ENCODE results near the gene LRRC31. TPM values are rescaled to one million over a fixed set of nuclear protein-coding genes. Genes with fewer than 3 reads are reported as not detected.

Gene LRRC31
- total RNA-seq, 1 donor from 2014 or later, result not detected

- no peaks in the 10 kb centered on the region for H3K27me3 Mint-ChIP-seq (ENCODE audit: unreplicated experiment)
- no peaks in the 10 kb centered on the region for H3K4me1 Mint-ChIP-seq (ENCODE audit: low read depth, unreplicated experiment)
- no peak overlapping the region for H3K27ac Mint-ChIP-seq (ENCODE audit: unreplicated experiment)
- no peak for DNase-seq
- TF ChIP-seq CTCF (IDR thresholded peaks at IDR 0.05; ENCODE audit: partially characterized antibody, unreplicated experiment), result no peak
- no peak overlapping the region for H3K4me3 Mint-ChIP-seq (ENCODE audit: unreplicated experiment)
- no peaks in the 10 kb centered on the region for H3K36me3 Mint-ChIP-seq (ENCODE audit: unreplicated experiment)
- H3K9me3 Mint-ChIP-seq (ENCODE audit: unreplicated experiment), result peaks cover 3% of the 10 kb centered on the region
These were observed 24.4 kb upstream of the LRRC31 start for GRCh38 chr3:169894110-169894509.

DNA sequence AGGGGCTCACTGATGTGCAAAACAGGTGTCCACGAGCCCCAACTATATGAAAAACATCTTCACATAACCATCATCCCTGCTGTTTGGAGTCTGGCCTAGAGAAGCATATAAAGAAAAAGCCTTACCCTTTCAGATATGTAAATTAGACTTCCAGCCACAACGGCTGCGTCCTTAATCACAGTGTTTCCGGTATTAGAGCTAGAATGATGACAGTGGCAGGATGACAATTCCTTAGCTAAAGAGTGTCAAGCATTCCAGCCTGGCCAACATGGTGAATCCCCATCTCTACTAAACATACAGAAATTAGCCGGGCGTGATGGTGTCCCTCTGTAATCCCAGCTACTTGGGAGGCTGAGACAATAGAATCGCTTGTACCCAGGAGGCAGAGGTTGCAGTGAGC, 22.2 kb upstream of the LRRC31 start:
- no peak overlapping the region for H3K4me3 Mint-ChIP-seq (ENCODE audit: unreplicated experiment)

DNA sequence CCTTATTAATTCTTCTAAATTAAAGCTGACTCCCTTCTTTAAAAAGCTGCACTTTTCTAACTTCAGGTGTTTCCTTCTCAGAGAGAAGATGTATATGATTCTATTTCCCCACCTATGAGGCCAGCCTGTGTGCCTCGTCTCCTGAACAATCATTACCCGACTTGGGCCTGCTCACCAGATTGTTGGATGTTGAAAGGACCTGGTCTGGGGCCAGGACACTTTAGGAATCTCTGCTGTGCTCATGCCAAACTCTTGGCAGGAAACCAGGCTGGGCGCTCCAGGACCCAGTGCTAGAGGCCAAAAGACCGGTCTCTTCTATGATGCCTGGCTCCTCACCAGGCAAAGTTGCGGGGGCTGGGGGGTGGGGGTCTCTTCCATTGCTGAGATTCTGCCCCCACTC, 16.9 kb upstream of the LRRC31 start:
- Mint-ChIP-seq H3K4me3 (ENCODE audit: unreplicated experiment) (no peak overlapping the region), H3K36me3 (ENCODE audit: unreplicated experiment) (no peaks in the 10 kb centered on the region), H3K9me3 (ENCODE audit: unreplicated experiment) (no peaks in the 10 kb centered on the region), H3K27ac (ENCODE audit: unreplicated experiment) (no peak overlapping the region), H3K4me1 (ENCODE audit: low read depth, unreplicated experiment) (no peaks in the 10 kb centered on the region), H3K27me3 (ENCODE audit: unreplicated experiment) (no peaks in the 10 kb centered on the region)
- DNase-seq, result no peak
- TF ChIP-seq CTCF (IDR thresholded peaks at IDR 0.05; ENCODE audit: partially characterized antibody, unreplicated experiment), result no peak

More for the DNA sequence above, 22.2 kb upstream of the LRRC31 start:
- Mint-ChIP-seq H3K27ac (ENCODE audit: unreplicated experiment) (no peak overlapping the region), H3K4me1 (ENCODE audit: low read depth, unreplicated experiment) (no peaks in the 10 kb centered on the region), H3K9me3 (ENCODE audit: unreplicated experiment) (no peaks in the 10 kb centered on the region), H3K27me3 (ENCODE audit: unreplicated experiment) (no peaks in the 10 kb centered on the region), H3K36me3 (ENCODE audit: unreplicated experiment) (no peaks in the 10 kb centered on the region)
- TF ChIP-seq CTCF (IDR thresholded peaks at IDR 0.05; ENCODE audit: partially characterized antibody, unreplicated experiment), result no peak
- no peak for DNase-seq

DNA sequence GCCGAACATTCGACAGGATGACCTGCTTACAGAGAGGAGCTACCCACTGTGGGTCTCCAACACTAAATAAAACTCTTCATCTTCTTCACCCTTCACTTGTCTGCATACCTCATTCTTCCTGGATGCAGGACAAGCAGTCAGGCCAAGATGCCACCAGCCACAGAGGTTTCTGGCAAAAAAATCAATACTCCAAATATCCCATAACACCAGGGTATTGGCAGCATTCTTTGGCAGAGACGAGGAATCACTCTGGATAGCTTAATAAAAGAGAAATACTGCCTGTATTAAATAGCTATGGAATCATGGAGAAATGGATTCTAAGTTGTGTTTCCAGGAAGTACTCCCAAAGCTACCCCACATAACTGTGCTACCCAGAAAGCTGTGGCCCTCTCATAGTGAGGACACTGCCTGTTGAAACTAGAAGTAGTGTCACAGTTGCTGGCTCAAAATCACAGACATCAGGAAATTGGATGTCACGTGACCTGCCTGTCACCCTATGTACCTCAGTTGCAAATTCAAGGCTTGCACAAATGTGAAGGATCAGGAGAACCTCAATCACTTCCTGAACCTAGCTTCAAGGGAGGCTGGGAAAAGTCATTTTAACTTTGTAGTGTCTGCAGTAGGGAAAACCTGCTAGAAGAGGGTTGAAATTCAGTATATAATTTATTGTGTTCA, 11.0 kb upstream of the LRRC31 start:
- H3K4me1 Mint-ChIP-seq (ENCODE audit: low read depth, unreplicated experiment), result no peaks in the 10 kb centered on the region
- no peak for DNase-seq
- H3K9me3 Mint-ChIP-seq (ENCODE audit: unreplicated experiment), result peaks cover under 1% of the 10 kb centered on the region
- no peaks in the 10 kb centered on the region for H3K27me3 Mint-ChIP-seq (ENCODE audit: unreplicated experiment)
- no peak overlapping the region for H3K4me3 Mint-ChIP-seq (ENCODE audit: unreplicated experiment)
- H3K36me3 Mint-ChIP-seq (ENCODE audit: unreplicated experiment), result no peaks in the 10 kb centered on the region
- no peak overlapping the region for H3K27ac Mint-ChIP-seq (ENCODE audit: unreplicated experiment)
- TF ChIP-seq CTCF (IDR thresholded peaks at IDR 0.05; ENCODE audit: partially characterized antibody, unreplicated experiment), result no peak

DNA sequence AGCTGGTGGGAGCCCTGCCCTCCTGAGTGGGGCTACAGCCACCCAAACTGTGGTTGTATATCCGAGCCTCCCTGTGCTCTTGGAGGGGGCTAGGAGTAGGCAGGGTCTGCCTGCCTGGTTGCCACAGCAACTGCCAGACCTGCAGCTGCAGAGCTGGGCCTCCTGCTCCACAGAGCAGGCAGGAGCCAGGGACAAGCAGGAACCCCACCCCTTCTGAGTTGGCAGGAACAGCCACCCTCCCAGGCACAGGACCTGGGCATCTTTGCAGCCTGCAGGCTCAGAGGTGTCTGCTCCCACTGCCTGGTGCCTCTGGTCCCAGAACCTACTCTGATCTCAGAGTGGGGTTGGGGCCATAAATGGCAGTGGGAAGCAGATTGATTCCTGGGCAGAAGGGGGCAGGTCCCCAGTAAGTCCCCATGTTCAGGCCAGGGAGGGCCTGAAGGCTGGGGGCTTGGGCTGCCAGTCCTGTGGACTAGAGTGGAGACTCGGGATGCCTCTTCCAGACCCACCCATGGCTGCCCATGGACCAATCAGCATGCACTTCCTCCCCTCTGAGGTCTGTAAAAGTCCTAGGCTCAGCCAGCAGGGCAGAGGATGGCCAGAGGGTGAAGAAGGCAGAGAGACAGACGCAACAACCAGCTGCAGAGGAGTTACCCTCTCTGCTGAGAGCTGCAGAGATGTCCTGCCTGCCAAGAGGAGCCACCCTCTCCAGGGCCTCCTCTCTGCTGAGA, 10.3 kb upstream of the LRRC31 start:
- no peaks in the 10 kb centered on the region for H3K4me1 Mint-ChIP-seq (ENCODE audit: low read depth, unreplicated experiment)
- no peaks in the 10 kb centered on the region for H3K36me3 Mint-ChIP-seq (ENCODE audit: unreplicated experiment)
- peaks cover 2% of the 10 kb centered on the region for H3K9me3 Mint-ChIP-seq (ENCODE audit: unreplicated experiment)
- no peak for DNase-seq
- no peak overlapping the region for H3K27ac Mint-ChIP-seq (ENCODE audit: unreplicated experiment)
- H3K27me3 Mint-ChIP-seq (ENCODE audit: unreplicated experiment), result no peaks in the 10 kb centered on the region
- no peak for TF ChIP-seq CTCF (IDR thresholded peaks at IDR 0.05; ENCODE audit: partially characterized antibody, unreplicated experiment)
- no peak overlapping the region for H3K4me3 Mint-ChIP-seq (ENCODE audit: unreplicated experiment)
